Astrocyte of the hippocampus (primary cell): ENCODE results near the gene CARNS1.

Source experiments
- DNase-seq: peaks from one replicate; pipeline ENCODE4 v3.0.0; 2011; ENCODE audit warnings: low read depth, low spot score

The CARNS1 gene

GRCh38 chr11:67428052-67429001 is 12.8 kb downstream of the CARNS1 start, which contains the start of gene RPS6KB2:
TSS of gene RPS6KB2 (plus strand) at chr11:67428494. CDS start at chr11:67428546, 52 bp downstream.
- peak; percentile 99 for DNase-seq

- no peak for DNase-seq
Observed at GRCh38 chr11:67429038-67429668, 13.7 kb downstream of the CARNS1 start.

DNA sequence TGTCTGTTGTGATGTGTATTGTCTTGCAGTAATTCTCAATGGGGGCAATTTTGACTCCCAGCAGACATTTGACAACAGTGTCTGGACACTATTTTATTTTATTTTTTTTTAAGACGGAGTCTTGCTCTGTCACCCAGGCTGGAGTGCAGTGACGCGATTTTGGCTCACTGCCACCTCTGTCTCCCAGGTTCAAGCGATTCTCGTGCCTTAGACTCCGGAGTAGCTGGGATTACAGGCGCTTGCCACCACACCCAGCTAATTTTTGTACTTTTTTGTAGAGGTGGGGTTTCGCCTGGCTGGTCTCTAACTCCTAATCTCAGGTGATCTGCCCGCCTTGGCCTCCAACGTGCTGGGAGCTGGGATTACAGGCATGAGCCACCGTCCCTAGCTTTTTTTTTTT is 14.2 kb downstream of the CARNS1 start:
- DNase-seq = no peak

DNA sequence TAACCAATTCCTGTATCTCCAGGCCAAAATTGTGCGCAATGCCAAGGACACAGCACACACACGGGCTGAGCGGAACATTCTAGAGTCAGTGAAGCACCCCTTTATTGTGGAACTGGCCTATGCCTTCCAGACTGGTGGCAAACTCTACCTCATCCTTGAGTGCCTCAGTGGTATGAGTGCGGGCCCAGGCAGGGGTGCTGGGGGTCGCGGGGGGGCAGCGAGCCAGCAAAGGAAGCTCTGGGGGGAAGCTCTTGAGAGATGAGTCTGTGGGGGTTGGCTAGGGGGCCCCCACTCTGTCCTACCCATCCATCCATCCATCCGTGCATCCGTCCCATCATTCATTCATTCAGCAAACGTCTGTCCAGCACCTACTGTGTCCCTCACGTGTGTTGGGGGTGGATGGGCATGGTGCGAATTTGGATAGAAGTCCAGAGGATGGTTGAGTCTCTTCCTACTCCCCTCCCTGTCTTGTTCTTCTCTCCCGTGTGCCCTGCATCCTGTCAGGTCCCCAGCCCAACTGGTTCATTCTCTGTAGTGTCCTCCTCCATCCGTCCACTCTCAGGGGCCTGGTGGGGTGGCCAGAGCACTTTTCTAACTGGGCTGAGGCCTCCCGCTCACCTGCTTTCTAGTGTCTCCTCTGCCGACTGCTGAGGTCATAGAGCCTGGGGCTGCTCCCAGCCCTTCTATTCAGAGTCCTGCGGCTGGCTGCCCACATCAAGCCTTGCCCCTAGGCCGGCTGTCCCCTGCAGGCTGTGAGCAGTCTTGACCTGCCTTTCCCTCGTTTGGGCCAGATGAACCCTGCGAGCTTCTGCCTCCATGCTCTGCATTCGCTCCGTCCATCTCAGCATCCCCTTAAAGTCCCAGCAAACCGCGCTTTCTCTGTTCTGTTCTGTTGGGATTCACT is 16.1 kb downstream of the CARNS1 start:
- no peak for DNase-seq

- DNase-seq = no peak
Observed at GRCh38 chr11:67432655-67433349, 17.3 kb downstream of the CARNS1 start.

- no peak for DNase-seq
Observed at GRCh38 chr11:67433536-67434394, 18.3 kb downstream of the CARNS1 start.

GRCh38 chr11:67434395-67434881 is 19.0 kb downstream of the CARNS1 start:
- no peak for DNase-seq

DNA sequence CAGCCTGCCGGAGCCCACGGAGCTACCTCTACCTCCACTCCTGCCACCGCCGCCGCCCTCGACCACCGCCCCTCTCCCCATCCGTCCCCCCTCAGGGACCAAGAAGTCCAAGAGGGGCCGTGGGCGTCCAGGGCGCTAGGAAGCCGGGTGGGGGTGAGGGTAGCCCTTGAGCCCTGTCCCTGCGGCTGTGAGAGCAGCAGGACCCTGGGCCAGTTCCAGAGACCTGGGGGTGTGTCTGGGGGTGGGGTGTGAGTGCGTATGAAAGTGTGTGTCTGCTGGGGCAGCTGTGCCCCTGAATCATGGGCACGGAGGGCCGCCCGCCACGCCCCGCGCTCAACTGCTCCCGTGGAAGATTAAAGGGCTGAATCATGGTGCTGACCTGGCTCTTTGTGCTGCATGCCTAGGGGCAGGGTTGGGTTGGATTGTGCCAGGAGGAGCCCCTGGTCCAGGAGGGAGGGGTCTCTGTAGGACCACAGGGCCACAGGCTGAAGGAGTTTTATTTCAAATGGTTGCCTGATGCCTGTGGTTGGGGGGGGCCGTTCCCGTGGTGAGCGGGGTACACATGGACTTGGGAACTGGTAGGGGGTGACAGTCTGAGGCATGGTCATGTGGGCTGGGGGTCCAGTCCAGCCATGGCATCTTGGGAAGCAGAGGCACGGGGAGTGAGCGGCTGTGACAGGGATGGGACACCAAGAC is 19.7 kb downstream of the CARNS1 start:
- DNase-seq = no peak

- no peak for DNase-seq
Observed at GRCh38 chr11:67435727-67436458, 20.4 kb downstream of the CARNS1 start.

DNA sequence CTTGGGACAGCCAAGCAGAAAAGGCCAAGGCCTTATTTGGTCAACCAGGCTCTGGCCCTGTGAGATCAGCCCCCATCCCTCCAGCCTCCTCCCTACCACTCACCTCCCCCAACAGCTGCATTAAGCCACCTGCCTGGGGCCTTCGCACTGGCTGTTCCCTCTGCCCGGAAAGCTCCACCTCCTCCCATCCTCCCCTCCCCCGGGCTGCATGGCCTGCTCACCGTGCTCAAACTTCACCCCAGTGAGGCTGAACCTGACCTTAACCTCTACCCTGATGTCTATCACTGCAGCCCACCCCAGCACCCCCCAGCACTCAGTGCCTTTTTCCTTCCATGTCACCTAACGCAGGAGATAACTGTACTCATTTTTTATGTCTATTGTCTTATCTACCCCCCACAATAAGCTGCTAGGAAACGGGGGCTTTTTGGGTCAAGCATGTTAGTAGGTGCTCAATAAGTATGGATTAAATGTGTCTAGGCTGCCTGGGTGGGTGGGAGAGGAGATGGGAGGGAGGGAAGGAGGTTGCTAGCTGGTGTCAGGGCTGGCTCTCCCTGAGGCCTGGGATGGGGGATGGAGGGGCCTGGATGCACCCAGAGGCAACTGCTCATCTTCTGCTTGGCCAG is 21.1 kb downstream of the CARNS1 start:
- DNase-seq = no peak

DNA sequence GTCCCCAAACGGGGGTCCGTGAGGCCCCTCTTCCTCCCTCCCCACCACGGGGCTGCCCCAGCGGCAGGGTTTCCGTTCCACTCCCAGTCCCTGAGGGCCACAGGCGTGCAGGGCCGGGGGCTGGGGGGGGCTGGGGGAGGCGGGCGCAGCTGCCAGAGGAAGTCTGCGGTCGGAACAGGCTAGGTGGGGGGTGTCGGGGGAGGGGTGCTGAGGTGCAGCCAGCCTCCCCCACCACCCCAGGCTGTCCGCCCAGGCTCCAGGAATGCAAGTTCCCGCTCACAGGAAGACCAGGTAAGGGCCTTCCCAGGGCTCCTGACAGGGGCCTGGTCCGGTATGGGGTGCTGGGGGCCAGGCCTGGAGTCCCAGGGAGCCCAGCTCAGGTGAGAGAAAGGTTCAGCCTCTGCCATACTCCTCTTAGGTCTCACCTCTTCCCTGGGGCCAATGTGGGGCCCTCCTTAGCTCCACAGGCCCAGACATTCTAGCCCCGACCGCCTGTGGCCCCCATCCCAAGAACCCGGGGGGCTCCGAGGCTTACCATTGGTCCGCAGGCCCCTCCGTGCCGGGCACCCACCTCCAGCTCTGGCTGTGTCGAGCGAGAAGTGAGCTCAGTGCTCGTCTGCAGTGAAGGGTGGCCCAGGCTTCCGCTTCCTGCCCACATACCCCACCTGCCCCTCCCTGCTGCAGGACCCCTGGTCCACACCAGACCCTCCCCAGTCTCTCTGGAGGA is 21.8 kb downstream of the CARNS1 start, which contains the start of gene PTPRCAP:
Gene PTPRCAP, minus strand, starts transcription at position 601 of the 727 bp plus-strand sequence. Its CDS starts 63 bp downstream, at position 538.
- DNase-seq = no peak

DNA sequence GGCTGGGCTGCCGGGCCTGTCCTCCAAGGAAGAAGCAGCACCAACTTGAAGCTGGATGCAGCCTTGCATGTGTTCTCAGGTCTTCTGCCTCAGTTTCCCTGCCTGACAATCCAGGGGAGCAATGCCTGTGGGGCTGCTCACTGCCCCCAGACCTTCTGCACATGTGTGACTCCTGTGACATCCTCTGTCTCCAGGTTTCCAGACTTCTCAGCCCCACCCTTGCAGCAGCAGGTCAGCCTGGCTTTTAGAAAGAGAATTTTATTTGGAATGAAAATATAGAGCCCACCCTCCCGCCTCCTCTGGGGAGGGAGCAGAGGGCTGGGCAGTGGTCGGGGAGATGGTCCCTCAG is 22.3 kb downstream of the CARNS1 start:
- DNase-seq = no peak

DNA sequence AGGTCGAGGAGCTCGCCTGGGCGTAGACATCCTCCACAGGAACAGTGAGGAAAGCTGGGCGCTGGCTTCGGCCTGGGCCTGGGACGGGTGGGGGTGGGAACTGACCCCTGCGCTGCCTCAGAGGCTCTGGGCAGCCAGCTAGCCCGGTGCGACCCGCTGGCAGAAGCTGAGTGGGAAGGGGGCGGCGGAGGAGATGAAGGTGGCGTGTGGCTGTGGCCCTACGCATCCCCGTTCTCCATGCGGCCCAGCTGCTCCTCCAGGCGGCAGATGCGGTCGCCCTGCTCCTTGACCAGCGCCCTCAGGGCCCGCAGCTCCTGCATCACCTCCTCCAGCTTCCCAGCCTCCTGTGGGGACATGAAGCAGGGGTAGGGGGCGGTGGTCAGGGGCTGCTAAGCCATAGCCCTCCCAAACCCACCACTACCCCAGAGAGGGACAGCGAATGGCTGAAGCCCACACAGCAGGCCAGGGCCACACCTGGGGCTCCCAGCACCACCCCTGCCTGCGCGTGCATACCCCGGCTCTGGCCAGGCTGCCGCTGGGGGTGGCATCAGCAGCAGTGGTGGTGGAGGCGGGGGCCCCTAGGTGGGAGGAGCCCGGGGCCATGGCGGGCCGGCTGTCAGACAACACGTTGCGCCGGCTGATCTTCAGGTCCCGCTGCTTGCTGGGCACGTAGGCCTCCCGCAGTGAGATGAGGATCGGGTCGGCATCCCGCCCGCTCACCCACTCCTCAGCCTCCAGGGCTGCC is 22.9 kb downstream of the CARNS1 start:
- DNase-seq = no peak

DNA sequence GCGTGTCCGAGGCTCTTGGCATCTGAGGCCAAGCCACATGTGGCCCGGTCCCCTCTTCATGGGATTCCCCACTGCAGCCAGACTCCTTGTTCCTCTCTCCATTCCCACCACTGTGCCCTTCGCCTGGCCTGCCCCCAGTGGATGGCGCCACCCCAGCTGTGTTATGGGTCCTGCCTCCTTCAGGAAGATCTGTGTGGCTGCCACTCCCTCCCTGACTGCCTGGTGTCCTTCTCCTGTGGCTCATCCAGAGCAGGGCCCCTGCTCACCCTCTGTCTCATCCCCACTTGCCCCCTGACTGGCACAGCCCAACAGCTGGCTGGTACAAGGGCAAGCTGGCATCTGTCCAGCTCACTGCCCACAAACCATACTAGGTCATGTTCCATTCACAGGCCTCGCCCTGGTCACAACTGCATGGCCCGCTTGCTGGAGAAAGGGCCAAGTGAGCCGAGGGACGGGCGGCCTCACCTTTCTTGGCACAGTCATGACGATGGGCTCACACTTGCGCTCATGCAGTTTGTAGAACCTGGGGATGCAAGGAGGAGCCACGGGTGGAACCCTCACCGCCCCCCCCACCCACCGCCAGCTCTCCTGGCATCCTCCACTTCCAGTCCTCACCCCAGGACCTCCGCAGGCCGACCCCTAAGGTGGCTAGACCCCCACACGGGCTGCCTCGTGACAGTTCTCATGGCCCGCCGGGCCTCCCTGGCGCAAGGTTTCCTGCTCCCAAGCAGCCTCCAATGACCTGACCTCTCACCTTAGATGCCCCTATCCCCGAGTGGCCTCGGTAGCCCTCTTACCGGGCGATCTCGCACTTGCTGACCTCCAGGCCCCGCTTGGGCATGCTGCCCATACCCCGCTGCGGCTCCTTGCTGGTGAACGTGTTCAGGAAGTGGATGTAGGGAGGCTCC is 24.1 kb downstream of the CARNS1 start:
- DNase-seq = no peak

- DNase-seq = no peak
Observed at GRCh38 chr11:67440229-67441097, 25.0 kb downstream of the CARNS1 start.
